Liver (tissue), 3 donors: ENCODE results near the gene S100A5.

Source experiments
- CTCF ChIP-seq: fragments of 150-350 bp; IDR thresholded peaks from 2 replicates; pipeline ENCODE4 v1.5.1; 2017; ENCODE audit warnings: improper control_type of control experiment, low read depth, low read length; ENCODE audit not compliant: missing input control
- EGR1 ChIP-seq, 2 donors: IDR thresholded peaks; 2 replicates each; pipeline ENCODE4 v1.6.1; 2016 to 2018; ENCODE audit warnings: antibody characterized with exemption in 2 of 2, low read depth in 2 of 2
- FOXA2 ChIP-seq: IDR thresholded peaks from 2 replicates; pipeline ENCODE4 v1.6.1; 2016; ENCODE audit warnings: antibody characterized with exemption
- SP1 ChIP-seq: IDR thresholded peaks from 2 replicates; pipeline ENCODE4 v1.6.1; 2018; ENCODE audit warnings: antibody characterized with exemption, mild to moderate bottlenecking
- TAF1 ChIP-seq: conservative IDR thresholded peaks from 2 replicates; pipeline ENCODE4 v1.6.1; 2016; ENCODE audit warnings: antibody characterized with exemption, mild to moderate bottlenecking
- ZBTB33 ChIP-seq: IDR thresholded peaks from 2 replicates; pipeline ENCODE4 v1.6.1; 2016; ENCODE audit warnings: antibody characterized with exemption
- donor health status: healthy.
- donor health status: healthy.

GRCh38 chr1:153513666-153514065 is 27.1 kb downstream of the S100A5 start:
- TF ChIP-seq ZBTB33 (no peak), TAF1 (no peak), CTCF (no peak), EGR1 (IDR thresholded peaks at IDR 0.05; ENCODE audit: low read depth in 2 of 2) (no peak), FOXA2 (no peak), SP1 (no peak)
